GM19395 (cell line): ENCODE measurements around the gene FMN2.

Experiments used
- ATAC-seq: cut with Tn5 transposase; IDR thresholded peaks from one replicate; pipeline ENCODE4 v1.9.1; 2021; ENCODE audit warnings: mild to moderate bottlenecking, moderate library complexity; ENCODE audit not compliant: unreplicated experiment

FMN2 gene

DNA sequence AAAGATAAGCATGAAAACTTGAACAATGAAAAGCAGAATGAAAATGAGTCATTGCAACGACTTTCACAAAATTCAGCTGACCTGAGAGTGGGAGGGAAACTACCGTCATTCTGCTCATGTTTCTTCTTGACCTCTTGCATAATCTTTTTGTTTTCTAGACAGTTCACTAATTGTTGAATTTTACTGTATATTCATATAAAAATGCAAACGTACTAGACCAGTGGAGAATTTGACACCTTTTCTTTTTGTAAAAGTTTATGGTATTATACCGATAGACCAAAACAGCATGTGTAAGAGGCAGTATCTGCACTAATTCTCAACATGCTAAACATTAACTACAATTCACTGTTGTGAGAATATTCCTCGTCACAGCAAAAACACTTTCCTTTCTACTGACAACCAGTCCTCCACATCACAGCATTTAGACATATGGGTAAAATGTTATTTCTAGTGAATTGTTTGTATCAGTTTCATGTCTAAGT lies 382.5 kb downstream of the FMN2 start:
- peak; percentile 87 for ATAC-seq

DNA sequence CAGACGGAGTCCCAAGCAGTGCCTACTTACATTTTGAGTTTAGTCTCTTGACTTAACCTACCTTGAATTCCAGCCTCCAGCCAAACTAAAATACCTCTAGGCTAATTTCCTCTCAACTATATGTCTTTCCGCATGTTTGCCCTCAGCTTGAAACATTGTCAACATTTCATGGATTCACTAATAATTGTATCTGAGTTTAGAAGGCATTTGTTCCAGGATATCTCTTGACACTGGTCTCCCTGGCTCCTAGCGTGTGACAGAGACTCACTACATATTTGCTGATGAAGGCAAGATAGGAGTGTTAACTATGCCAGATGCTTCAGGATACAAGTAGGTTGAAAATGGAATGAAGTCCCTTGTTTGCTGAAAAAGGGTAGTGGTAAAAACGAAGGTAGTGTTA lies 384.1 kb downstream of the FMN2 start:
- ATAC-seq: no peak

DNA sequence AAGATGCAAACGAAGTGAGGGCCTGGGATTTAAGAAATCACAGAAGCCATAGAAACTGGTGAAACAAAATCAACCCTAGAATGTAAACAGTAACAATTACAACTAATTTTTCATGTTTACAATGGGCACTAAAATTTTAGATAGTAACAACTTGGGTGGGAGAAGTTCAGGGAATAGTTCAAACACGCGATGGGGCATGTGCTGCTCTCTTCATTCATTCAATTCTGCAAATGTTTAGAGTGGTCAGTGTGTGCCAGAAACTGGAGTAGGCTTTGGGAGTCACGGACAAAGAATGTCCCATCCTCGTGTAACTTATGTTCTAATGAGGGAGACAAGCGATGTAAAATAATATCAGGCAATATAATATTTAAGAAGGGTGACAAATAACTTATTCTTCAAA lies 386.9 kb downstream of the FMN2 start:
- no peak for ATAC-seq

DNA sequence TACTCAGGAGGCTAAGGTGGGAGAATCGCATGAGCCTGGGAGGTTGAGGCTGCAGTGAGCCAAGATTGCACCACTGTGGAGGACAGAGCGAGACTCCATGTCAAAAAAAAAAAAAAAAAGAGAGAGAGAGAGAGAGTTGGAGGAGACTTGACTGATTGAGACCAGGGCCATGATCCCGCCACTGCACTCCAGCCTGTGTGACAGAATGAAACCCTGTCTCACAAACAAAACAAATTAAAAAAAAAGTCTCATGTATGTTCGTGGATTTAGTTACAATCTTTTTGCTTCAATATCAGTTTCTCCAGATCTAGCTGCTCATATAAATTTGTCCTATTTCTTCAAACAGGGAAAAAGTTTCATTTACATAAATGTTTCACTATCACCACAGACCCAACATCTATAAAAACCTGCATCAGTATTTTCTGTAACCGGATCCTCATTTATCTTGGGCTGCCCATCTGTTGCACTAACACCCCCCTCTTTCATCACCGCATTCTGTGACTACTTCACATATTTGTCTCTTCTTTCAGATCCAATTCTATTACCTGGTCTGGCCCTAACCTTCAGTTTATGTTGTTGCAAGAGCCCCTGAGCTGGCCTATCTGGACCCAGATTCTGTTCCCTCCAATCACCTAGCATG lies 393.2 kb downstream of the FMN2 start:
- ATAC-seq: no peak

DNA sequence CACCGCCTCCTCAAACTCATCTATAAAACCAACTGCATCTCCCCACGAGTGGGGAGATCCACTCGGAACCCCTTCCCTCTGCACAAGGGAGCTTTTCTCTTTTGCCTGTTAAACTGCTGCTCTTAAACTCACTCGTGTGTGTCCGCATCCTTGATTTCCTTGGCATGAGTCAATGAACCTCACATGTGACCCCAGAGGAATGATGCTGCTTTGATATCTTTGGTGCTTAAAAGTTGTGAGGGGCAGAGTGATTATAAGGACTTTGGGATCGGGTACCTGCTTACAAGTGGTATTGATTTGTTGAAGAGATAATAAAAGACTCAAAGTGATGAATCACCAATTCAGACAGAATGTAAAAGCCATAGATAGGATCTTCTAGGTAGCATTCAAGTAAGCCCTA lies 394.9 kb downstream of the FMN2 start:
- no peak for ATAC-seq

DNA sequence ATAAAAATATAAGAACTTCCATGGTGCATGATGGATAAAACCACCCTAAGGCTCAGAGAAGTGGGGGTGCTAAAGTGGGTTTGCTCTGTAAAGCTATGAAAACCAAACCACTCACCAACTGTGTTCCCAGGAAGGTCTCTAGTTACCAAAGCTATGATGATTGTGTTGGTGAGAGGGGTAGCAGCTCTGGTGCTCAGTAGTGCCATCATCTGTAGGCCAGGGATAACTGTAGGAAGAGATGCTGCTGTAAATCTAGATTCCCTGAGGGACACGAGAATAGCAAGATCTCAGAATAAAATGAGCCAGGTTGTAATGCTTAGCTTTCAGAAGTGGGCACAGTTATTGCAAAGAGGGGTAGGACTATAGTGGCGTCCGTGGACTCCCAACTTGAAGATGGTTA lies 395.8 kb downstream of the FMN2 start:
- no peak for ATAC-seq

DNA sequence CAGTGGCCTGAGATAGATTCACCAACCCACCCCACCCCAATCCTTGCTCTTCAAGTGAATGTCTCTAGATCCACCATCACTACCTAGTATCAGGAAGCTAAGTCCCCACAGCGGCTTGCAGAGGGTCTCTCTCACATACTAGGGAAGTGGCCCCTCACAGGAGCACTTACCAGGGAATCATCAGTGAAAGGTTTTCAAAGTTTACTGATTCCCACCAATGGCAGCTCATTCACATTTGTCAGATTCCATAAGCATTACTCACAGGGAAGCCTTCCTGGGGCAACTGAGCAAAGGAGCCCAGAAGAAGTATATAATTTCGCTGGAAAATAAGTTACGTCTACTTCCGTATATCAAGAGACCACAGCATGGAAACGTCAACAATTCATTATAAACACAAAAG lies 399.5 kb downstream of the FMN2 start:
- ATAC-seq: no peak

DNA sequence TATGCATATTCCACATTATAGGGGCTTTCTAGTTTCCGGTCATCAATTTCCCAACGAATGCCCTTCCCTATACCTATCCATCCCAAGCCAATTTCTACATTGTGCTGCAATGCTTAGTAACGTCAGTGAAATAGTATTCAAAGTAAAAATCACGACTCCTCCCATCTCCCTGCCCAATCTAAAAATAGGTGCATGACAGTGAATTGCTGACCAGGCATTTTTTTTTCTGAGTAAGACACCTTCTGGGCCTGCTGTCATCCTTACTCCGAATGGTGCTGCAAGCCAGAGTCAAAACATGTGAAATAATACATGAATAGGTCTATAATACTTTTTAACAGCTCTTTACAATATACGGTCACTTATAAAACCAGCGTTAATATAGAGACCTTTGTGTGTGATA lies 400.1 kb downstream of the FMN2 start:
- no peak for ATAC-seq

DNA sequence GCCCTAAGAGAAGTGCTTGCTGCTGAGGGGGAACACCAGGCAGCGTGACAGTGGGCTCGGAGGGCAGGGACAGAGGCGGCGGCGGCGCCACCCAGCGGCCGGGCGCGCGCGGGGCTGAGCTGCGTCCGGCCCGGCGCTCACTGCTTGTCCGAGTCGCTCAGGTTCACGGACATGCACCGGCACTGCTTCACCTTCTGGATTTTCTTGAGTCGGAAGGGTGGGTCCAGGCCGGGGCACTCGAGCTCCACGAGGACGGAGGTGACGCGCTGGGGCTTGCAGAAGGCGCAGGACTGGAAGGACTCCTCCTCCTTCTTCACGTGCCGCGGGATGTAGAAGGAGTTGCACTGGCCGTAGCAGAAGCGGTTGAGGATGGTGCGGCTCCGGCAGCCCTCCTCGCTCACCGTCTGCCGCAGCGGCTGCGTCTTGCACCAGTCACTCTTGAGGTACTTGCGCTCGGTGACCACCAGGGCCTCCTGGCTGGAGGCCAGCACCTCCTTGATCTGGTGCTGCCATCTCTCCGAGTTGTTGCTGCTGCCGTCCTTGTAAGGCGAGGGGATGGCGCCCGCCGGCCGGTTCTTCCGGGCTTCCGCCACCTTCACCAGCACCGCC lies 401.3 kb downstream of the FMN2 start:
- no peak for ATAC-seq

DNA sequence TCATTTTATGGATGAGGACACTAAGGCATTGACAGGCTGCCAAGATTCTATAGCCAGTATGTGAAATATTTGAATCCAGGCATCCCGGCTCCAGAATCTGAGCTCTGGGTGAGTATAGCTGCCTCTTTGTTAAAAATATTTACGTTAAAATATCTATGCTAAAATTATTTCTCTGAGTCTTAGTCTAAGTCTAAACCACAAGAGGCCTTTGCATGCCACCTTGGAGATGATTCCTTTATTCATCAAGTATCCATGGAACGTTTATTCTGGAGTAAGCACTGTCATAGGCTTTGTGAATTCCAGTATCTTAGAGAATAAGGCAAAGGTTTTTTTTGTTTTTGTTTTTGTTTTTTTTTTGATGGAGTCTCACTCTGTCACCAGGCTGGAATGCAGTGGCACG lies 403.9 kb downstream of the FMN2 start:
- no peak for ATAC-seq

DNA sequence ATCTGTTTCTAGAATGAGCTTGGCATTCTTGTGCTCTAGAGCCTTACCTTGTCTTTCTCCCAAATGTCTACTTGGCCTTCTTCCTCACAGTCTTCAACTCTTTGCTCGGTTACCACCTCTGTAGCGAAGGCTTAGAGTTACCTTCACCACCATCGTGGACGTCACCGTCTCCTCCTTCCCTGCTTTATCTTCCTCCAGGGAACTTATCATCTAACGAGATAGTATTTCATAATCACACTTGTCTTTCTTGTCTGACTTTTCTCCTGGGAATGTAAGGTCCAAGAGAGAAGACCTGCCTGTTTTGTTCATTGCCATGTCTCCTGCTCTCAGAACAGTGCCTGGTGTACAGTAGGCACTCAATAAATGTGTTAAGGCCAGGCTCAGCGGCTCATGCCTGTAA lies 404.7 kb downstream of the FMN2 start:
- no peak for ATAC-seq

DNA sequence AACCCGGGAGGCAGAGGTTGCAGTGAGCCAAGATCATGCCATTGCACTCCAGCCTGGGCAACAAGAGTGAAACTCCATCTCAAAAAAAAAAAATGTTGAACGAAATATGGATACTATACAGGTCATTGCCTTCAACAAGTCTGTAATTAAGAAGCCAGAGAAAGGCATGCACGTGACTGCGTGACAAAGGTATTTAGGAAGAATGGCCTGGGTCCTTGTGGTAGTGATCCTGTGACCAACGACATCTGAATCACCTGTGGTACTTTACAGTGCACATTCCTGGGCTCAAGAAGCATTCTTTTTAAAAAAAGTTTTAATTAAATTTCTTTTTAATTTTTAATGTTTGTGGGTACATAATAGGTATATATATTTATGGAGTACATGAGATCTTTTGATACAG lies 405.3 kb downstream of the FMN2 start:
- no peak for ATAC-seq

DNA sequence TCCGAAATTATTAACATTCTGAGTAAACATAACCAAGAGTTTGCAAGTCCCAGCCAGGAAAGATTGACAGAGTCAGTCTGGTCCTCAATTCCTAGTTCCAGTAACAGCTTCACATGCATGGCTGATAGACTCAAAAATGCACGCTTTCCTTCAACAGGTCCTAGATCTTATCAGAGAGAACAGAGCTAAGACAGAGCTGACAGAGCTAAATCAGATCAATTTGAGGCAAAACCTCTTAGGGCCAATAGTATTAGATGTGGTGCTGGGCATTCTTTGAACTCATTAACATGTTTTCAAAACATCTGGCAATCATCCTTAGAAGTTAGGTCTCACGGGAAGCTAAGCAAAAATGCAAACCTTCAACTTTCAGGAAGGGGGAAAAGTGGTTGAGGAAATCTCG lies 406.2 kb downstream of the FMN2 start:
- no peak for ATAC-seq

DNA sequence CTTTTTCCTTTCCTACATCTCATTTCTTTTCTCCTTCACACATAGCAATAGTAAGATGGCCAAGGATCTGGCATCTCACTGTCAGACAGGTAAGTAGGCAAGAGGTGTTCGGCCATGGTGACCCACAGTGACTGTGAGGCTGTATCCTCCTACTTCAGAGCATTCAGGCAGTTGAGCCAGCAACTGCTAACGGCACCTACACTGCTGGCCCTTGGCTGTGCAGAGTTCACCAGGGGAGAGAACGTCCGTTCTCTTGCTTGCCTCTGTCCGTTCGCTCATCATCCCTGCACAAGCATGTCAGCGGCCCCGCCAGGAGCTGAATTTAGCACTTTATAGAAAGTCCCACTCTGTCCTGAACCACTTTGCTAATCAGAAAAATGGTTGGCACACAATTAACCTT lies 406.7 kb downstream of the FMN2 start:
- ATAC-seq: no peak

DNA sequence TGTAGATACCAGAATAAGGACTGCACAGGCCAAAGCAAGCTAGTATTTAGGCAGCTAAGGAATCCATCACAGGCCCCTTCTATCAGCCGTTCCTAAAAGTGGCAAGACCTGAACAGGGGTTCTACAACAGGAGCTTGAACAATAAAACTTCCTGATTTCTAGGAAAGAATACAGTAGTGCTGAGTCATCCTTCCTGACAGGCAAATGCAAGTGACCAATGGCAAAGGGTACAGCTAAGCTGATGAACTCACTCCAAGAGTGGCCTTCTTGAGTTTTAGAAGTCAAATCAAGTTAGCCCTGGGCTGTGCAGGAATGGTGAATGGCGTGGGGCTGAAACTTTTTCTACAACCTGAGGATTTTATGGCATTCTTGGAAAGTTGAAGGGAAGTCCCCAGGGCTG lies 407.3 kb downstream of the FMN2 start:
- no peak for ATAC-seq

DNA sequence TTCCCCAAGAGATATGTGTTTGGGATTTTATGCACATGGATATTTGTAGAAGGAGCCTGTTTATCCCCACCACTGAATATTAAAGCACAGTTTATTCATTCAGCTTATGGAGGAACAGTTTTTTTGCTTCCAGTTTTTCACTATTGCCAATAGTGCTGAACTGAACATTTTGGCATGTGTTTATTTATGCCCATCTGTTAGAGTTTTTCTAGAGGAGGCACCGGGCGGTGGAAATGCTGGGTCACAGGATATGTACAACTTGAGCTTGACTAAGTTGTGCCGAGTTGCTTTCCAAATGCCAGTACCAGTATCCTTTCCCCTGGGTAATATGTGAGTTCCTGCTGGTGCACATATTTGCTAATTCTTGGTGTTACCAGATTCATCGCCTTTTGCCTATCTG lies 409.0 kb downstream of the FMN2 start:
- ATAC-seq: no peak

DNA sequence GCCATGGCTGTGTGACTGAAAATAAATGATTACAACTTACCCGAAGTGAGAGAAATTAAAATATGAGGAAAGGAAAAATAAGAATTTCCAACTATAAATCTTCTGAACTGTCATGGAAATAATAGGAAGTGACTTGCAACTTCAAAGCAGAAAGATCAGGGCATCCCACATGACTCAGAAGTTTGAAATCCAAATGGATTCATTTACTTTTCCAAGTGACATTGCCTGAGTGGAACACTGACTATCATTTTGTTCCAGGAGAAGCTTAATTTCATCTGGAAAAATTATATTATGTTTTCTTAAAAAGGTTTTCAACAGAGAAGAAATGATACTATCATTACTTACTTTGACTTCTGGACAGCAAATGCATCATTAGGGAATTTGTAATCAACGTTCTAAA lies 409.4 kb downstream of the FMN2 start:
- no peak for ATAC-seq

DNA sequence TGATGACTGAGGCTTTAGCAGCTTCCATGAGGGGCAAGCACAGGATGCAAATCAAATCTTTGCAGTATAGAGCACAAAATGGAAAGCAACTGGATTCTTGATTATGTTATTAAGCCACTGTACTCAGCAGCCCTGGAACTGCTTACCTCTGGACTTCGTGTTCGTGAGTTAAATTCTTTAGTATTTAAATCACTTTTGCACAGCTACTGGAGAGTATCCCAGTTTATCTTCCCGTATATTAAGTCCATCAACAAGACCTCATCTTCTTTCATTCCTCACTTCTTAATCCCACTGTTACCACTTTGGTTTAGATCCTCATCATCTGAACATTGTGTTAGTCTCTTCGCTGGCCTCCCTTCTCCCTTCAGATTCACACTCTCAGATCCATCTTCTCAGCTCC lies 411.4 kb downstream of the FMN2 start:
- ATAC-seq: no peak

DNA sequence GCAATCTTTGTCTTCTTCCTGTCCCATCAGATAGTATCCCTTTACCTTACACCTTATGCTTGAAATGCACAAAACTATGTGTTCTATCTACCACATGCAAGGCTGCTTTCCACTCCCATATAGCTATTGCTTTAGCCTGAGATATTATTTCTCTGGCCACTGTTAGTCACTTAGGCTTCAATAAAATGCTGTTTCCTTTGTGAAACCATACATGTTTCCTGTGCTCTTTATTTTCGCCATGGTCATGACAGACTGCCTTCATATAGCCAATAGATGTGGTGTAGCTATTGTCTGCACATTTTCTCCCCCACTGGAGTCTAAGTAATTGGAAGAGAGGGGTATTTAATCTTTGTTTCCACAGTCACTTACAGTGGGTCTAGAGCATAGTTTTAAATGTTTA lies 411.9 kb downstream of the FMN2 start:
- ATAC-seq: no peak

DNA sequence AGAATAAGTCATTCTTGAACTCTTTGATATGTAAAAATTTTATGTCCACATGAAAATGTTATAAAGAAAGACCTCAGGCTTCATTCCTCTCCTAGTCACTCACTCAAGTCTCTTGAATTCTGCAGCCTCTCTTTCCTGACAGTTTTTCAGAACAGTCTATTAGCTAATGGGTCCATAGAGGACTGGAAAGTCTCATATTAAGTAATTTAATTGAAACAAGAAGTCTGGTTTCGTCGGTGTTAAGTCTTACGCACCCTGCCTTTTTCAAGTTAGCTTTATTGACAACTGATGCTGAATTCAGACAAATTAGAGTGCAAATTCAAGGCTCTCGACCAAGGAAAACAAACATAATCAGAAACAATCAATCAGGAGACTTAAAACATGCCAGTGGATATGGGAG lies 414.5 kb downstream of the FMN2 start:
- ATAC-seq: no peak

DNA sequence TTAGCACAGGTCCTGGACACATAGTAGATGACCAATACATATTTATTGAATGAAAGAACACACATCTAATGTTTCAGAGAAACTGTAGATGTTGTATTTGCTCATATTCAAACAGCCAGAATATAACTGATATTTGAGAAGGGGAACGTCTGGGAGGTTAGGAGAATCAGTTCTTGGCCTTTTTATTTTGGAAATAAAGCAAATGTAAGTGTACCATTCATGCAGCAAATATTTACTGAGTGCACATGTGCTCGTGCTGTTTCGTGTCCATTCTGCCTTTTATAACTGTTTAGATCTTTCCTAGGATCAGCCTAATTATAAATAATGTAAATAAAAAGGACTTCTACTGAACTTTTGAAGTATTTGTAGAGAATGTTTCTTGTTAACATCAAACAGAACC lies 416.5 kb downstream of the FMN2 start:
- ATAC-seq: no peak

DNA sequence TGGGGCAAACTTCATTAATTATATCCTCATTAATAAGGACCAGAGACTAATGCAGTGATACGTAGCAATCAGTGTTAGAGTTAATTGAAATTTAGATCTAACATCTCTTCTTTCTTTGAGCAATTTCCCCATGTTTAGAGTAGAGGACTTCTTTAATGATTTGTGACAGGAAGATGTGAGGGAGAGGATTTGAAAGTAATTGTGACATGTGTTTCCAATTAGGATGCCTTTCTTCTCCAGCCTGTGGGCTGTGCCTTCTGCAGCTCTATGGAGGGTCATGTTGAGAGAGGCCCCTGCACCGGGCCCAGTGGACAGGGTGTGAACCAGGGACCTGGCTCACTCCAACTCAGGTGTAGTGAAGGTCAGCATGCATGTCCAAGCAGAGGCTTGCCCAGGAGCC lies 417.3 kb downstream of the FMN2 start:
- ATAC-seq: no peak

DNA sequence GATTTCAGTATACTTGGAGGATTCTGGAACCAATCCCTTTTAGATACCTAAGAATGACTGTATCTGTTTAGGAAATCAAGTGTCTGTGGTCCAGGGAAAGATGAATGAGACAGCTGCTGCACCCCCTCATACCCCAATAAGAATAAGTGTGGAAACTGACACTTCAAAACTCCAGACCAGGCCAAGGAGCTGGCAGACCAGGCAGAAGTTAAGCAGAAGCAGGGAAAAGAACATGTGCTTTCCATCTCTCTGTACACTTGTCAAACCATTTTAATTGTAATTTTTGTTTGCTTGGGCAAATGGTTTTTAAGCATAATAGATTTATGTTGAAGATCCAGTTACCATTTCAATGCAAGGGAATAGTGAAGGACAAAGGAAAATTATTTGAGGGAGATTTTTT lies 420.1 kb downstream of the FMN2 start:
- ATAC-seq: no peak
